ENCODE results near the gene PLPPR4.

PLPPR4 gene

DNA sequence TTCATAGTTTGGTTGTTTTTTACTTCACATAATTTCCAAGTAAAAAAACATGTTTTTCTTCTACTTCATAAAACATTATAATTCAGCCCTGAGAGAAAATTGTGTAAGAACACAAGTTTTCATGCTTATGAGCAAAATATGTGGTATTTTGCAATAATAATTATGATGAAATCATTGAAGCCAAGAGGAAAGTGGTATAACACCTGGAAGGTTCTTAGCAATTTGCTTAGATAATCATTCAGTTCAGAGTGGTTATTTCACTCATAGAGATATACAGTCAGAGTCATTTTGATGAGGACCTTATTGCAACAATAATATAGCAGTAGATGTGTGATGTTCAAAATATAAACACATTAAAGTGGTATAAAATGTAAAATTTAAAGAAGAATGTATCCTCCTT lies 94.5 kb downstream of the PLPPR4 start:
- DNase-seq, result no peak
